ENCODE data around the gene MEPE.
"Not testable (repeated sequence)": the region's sequence is repeated elsewhere in the genome, so short reads cannot be mapped to it uniquely, and the experiment has no call there.

MEPE gene

GRCh38 chr4:87880106-87880505 is 47.3 kb downstream of the MEPE start:
- Histone ChIP-seq H3K4me1 (ENCODE audit: control insufficient read depth, insufficient read depth, low read length) (no peaks in the 10 kb centered on the region), H3K36me3 (ENCODE audit: control insufficient read depth, insufficient read depth, low read length) (no peaks in the 10 kb centered on the region; the same call in 1 of the 2 replicates), H3K4me3 (ENCODE audit: low read length) (no peak overlapping the region), H3K27ac (ENCODE audit: low read length) (no peak overlapping the region), H3K27me3 (ENCODE audit: control insufficient read depth, insufficient read depth, low read length) (no peaks in the 10 kb centered on the region), H3K9me3 (ENCODE audit: control insufficient read depth, insufficient read depth, low read length) (no peaks in the 10 kb centered on the region)
- no peak for DNase-seq (ENCODE audit: low read depth, low spot score)
- no CpG with 5 or more reads among the region's 1 CpG for WGBS (ENCODE audit: insufficient coverage, insufficient read length)

DNA sequence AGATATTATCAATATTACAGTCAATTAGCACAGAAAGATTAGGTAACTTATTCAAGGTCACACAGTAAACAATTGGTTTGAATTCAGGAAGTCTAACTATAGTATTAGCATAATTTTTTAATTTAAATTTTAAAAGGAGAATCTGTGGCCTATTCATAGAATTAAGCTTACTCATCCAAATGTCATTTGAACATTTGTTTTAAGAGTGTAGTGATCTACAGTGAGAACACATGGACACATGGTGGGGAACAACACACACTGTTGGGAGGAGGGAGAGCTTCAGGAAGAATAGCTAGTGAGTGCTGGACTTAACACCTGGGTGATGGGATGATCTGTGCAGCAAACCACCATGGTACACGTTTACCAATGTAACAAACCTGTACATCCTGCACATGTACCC is 48.3 kb downstream of the MEPE start:
- Histone ChIP-seq H3K36me3 (ENCODE audit: control insufficient read depth, insufficient read depth, low read length) (no peaks in the 10 kb centered on the region; the same call in 1 of the 2 replicates), H3K27me3 (ENCODE audit: control insufficient read depth, insufficient read depth, low read length) (no peaks in the 10 kb centered on the region), H3K27ac (ENCODE audit: low read length) (no peak overlapping the region), H3K4me3 (ENCODE audit: low read length) (no peak overlapping the region), H3K9me3 (ENCODE audit: control insufficient read depth, insufficient read depth, low read length) (no peaks in the 10 kb centered on the region), H3K4me1 (ENCODE audit: control insufficient read depth, insufficient read depth, low read length) (no peaks in the 10 kb centered on the region)
- WGBS (ENCODE audit: insufficient coverage, insufficient read length) = no CpG with 5 or more reads among the region's 1 CpG
- DNase-seq (ENCODE audit: low read depth, low spot score) = no peak

GRCh38 chr4:87882321-87882720 is 49.6 kb downstream of the MEPE start:
- no peak overlapping the region for H3K27ac ChIP-seq (ENCODE audit: low read length)
- H3K4me1 ChIP-seq (ENCODE audit: control insufficient read depth, insufficient read depth, low read length) = no peaks in the 10 kb centered on the region
- no peak overlapping the region for H3K4me3 ChIP-seq (ENCODE audit: low read length)
- no peaks in the 10 kb centered on the region for H3K9me3 ChIP-seq (ENCODE audit: control insufficient read depth, insufficient read depth, low read length)
- no peak for DNase-seq (ENCODE audit: low read depth, low spot score)
- no peaks in the 10 kb centered on the region for H3K27me3 ChIP-seq (ENCODE audit: control insufficient read depth, insufficient read depth, low read length)
- no peaks in the 10 kb centered on the region; the same call in 1 of the 2 replicates for H3K36me3 ChIP-seq (ENCODE audit: control insufficient read depth, insufficient read depth, low read length)
- no CpG with 5 or more reads among the region's 1 CpG for WGBS (ENCODE audit: insufficient coverage, insufficient read length)

DNA sequence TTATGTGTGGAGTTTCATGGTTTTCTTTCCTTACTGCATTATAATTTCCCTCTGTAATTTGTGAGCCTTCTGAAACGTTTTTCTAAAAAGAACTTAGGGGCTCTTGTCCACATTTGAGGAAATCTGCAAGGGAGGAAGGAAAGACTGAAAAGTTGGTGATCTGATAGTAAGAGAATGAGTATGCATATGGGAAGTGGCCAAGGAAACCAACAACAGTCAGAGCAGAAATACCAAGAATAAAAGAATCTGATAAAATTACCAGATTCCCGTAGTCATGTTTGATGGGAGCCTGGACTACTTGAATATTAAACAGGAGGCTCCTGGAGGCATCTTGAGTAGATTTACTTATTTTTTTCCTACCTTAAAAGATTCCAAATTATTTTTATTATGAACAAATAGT is 50.1 kb downstream of the MEPE start:
- Histone ChIP-seq H3K36me3 (ENCODE audit: control insufficient read depth, insufficient read depth, low read length) (no peaks in the 10 kb centered on the region; the same call in 1 of the 2 replicates), H3K27me3 (ENCODE audit: control insufficient read depth, insufficient read depth, low read length) (no peaks in the 10 kb centered on the region), H3K4me1 (ENCODE audit: control insufficient read depth, insufficient read depth, low read length) (no peaks in the 10 kb centered on the region), H3K9me3 (ENCODE audit: control insufficient read depth, insufficient read depth, low read length) (no peaks in the 10 kb centered on the region), H3K4me3 (ENCODE audit: low read length) (no peak overlapping the region), H3K27ac (ENCODE audit: low read length) (no peak overlapping the region)
- DNase-seq (ENCODE audit: low read depth, low spot score) = no peak
- no CpG with 5 or more reads among the region's 2 CpGs for WGBS (ENCODE audit: insufficient coverage, insufficient read length)

DNA sequence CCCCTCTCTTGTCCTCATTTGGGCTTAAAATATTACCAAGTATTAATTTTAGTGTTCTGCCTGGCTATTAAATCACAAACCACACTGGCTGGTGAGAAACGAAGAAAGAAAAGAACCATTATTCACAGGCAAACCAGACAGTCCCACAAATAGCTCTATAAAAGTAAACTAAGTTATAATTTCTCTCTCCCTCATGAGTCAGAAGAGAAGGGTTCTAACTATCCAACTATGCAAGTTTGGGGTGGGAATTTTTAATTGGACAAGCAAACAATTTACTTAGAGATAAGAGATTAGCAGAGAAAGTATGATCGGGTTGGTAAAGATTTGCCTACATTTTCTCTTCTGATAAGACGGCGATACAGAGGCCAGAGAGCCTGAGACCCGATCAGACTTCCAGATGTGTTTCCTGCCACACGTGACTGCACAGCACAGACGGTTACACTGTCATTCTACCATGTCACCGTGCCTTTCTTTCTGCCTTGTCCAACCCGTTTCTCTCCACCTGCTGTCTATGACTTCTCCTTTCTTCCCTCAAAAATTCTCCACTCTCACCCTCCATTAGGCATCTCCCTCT is 52.3 kb downstream of the MEPE start:
- H3K9me3 ChIP-seq (ENCODE audit: control insufficient read depth, insufficient read depth, low read length) = no peaks in the 10 kb centered on the region
- WGBS (ENCODE audit: insufficient coverage, insufficient read length) = no CpG with 5 or more reads among the region's 9 CpGs
- DNase-seq (ENCODE audit: low read depth, low spot score) = no peak
- no peaks in the 10 kb centered on the region for H3K4me1 ChIP-seq (ENCODE audit: control insufficient read depth, insufficient read depth, low read length)
- H3K4me3 ChIP-seq (ENCODE audit: low read length) = no peak overlapping the region
- no peak overlapping the region for H3K27ac ChIP-seq (ENCODE audit: low read length)
- no peaks in the 10 kb centered on the region for H3K27me3 ChIP-seq (ENCODE audit: control insufficient read depth, insufficient read depth, low read length)
- no peaks in the 10 kb centered on the region; the same call in 1 of the 2 replicates for H3K36me3 ChIP-seq (ENCODE audit: control insufficient read depth, insufficient read depth, low read length)

- H3K4me1 ChIP-seq (ENCODE audit: control insufficient read depth, insufficient read depth, low read length) = no peaks in the 10 kb centered on the region
- no peaks in the 10 kb centered on the region for H3K27me3 ChIP-seq (ENCODE audit: control insufficient read depth, insufficient read depth, low read length)
- no peaks in the 10 kb centered on the region for H3K9me3 ChIP-seq (ENCODE audit: control insufficient read depth, insufficient read depth, low read length)
- no peaks in the 10 kb centered on the region; the same call in 1 of the 2 replicates for H3K36me3 ChIP-seq (ENCODE audit: control insufficient read depth, insufficient read depth, low read length)
- no peak overlapping the region for H3K4me3 ChIP-seq (ENCODE audit: low read length)
- DNase-seq (ENCODE audit: low read depth, low spot score) = no peak
- WGBS (ENCODE audit: insufficient coverage, insufficient read length) = no CpG with 5 or more reads among the region's 6 CpGs
- no peak overlapping the region for H3K27ac ChIP-seq (ENCODE audit: low read length)
These were observed 53.3 kb downstream of the MEPE start for GRCh38 chr4:87886083-87886482.

DNA sequence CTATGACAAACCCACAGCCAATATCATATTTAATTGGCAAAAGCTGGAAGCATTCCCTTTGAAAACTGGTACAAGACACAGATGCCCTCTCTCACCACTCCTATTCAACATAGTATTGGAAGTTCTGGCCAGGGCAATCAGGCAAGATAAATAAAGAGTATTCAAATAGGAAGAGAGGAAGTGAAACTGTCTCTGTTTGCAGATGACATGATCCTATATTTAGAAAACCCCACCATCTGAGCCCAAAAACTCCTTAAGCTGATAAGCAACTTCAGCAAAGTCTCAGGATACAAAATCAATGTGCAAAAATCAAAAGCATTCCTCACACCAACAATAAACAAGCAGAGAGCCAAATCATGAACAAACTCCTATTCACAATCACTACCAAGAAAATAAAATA is 58.0 kb downstream of the MEPE start:
- not testable (repeated sequence) for DNase-seq (ENCODE audit: low read depth, low spot score); H3K36me3 ChIP-seq (ENCODE audit: control insufficient read depth, insufficient read depth, low read length); H3K9me3 ChIP-seq (ENCODE audit: control insufficient read depth, insufficient read depth, low read length); H3K27ac ChIP-seq (ENCODE audit: low read length); H3K4me1 ChIP-seq (ENCODE audit: control insufficient read depth, insufficient read depth, low read length); H3K27me3 ChIP-seq (ENCODE audit: control insufficient read depth, insufficient read depth, low read length); H3K4me3 ChIP-seq (ENCODE audit: low read length)

GRCh38 chr4:87895964-87896621 is 63.3 kb downstream of the MEPE start:
- no peak for DNase-seq (ENCODE audit: low read depth, low spot score)
- H3K36me3 ChIP-seq (ENCODE audit: control insufficient read depth, insufficient read depth, low read length) = no peaks in the 10 kb centered on the region
- no peak overlapping the region for H3K4me3 ChIP-seq (ENCODE audit: low read length)
- no peaks in the 10 kb centered on the region for H3K9me3 ChIP-seq (ENCODE audit: control insufficient read depth, insufficient read depth, low read length)
- no peaks in the 10 kb centered on the region for H3K27me3 ChIP-seq (ENCODE audit: control insufficient read depth, insufficient read depth, low read length)
- 100% methylated on average over 1 of the region's 8 CpGs for WGBS (ENCODE audit: insufficient coverage, insufficient read length)
- H3K27ac ChIP-seq (ENCODE audit: low read length) = no peak overlapping the region
- 0 out of 2 replicates have a peak, but pooled peaks cover 1% of the 10 kb centered on the region for H3K4me1 ChIP-seq (ENCODE audit: control insufficient read depth, insufficient read depth, low read length)
